ENCODE data around the gene AIFM3.
"Not testable (repeated sequence)": the region's sequence is repeated elsewhere in the genome, so short reads cannot be mapped to it uniquely, and the experiment has no call there.

Gene AIFM3

DNA sequence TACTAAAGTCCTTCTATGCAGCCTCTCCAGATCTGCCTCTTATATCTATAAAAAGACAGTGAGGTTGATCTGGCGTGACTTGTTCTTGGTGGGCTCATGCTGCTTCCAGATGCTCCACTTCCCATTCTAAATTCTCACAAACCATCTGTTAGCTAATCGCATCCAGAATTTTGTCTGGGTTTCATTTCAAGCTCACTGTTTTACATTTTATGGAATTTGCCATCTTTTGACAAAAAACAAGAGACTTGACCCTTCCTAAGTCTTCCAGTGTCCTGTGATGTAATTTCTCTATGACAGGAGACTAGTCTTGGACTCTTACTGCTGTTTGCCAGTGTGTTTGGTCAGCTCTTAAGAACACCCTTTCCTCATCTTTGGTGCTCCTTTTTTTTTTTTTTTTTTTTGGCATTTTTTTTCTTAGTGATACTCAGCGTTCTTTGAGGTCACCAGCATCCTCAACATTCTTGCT lies 26.8 kb upstream of the AIFM3 start:
- DNase-seq: no peak
- in situ Hi-C loops (cut with MboI; ENCODE audit: low pct_unique_long_range_greater_than_20kb, low sequenced_read_pairs): no loop called here

DNA sequence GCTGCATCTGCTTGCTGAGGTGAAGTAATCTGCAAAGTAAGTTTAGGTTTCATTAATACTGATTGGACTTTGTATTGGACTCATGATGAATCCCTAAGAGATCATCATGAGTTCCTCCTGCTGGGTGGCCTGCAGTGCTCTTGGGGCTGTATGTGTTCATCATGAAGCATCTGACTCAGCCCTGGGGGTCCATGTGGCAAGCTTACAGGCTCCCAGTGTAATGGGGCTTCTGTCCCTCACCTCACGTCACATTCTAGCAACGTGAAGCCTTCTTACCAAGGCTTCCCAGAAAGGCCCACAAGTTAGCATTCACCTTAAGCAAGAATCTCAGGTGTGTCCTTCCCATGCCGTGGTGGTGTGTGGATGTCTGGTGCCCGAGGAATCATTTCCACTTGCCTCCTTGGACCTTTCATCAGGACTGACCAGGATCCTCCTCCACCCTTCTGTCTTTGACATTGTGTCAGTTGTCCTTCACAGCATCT lies 26.1 kb upstream of the AIFM3 start:
- in situ Hi-C loops (cut with MboI; ENCODE audit: low pct_unique_long_range_greater_than_20kb, low sequenced_read_pairs): no loop called here
- no peak for DNase-seq

- DNase-seq; in situ Hi-C loops (cut with MboI; ENCODE audit: low pct_unique_long_range_greater_than_20kb, low sequenced_read_pairs): not testable (repeated sequence)
These were observed 24.7 kb upstream of the AIFM3 start for GRCh38 chr22:20942203-20942902.

DNA sequence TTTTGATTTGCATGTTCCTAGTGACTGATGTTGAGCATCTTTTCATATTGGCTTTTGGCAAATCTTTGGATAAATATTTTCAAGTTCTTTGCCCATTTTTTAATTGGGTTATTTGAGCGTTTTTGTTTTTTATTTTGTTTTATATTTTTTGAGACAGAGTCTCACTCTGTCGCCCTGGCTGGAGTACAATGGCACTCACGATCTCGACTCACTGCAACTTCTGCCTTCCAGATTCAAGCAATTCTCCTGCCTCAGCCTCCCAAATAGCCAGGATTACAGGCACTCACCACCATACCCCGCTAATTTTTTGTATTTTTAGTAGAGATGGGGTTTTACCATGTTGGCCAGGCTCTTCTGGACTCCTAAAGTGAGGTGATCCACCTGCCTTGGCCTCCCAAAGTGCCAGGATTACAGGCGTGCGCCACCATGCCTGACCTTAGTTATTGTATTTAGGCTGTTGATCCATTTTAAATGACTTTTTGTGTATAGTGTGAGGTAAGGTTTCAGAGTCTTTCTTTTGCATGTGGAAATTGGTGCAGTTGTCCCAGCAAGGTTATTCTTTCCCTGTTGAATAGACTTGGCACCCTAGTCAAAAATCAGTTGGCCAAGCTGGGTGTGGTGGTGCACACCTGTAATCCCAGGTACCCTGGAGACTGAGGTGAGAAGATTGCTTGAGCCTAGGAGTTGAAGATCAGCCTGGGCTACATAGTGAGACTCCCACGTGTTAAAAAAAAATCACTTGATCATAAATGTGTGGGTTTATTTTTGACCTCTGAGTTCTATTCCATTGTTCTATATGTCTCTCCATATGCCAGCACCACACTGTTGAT lies 23.7 kb upstream of the AIFM3 start:
- in situ Hi-C loops (cut with MboI; ENCODE audit: low pct_unique_long_range_greater_than_20kb, low sequenced_read_pairs): no loop called here
- DNase-seq: no peak

DNA sequence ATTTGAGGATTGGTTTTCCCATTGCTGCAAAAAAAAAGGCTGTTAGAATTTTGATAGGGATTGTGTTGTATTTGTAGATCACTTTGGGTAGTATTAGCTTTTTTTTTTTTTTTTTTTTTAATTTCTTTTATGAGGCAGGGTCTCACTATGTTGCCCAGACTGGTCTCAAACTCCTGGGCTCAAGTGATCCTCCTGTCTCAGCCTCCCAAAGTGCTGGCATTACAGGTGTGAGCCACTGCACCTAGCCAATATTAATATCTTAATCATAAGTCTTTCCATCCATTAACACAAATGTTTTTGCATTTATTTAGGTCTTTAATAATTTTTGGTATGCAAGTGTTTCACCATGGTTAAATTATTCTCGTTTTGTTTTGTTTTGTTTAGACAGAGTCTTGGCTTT lies 23.0 kb upstream of the AIFM3 start:
- in situ Hi-C loops (cut with MboI; ENCODE audit: low pct_unique_long_range_greater_than_20kb, low sequenced_read_pairs): no loop called here
- DNase-seq: no peak

DNA sequence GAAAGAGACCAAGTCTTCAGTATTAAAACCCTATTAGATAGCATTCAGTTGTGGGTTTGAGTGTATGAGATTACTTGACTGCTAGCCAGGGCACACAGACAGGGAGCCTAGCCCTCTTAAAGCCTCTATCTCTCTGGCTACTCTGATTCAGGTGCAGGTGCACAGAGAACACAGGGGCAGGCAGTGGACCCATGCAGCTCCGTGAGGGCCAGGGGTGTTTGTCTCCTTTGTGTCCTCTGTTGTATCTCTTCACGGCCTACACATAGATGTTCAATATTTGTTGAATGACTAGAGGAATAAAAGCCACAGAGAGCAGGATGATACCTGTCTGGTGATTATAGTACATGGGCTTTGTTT lies 21.5 kb upstream of the AIFM3 start:
- in situ Hi-C loops (cut with MboI; ENCODE audit: low pct_unique_long_range_greater_than_20kb, low sequenced_read_pairs): no loop called here

DNA sequence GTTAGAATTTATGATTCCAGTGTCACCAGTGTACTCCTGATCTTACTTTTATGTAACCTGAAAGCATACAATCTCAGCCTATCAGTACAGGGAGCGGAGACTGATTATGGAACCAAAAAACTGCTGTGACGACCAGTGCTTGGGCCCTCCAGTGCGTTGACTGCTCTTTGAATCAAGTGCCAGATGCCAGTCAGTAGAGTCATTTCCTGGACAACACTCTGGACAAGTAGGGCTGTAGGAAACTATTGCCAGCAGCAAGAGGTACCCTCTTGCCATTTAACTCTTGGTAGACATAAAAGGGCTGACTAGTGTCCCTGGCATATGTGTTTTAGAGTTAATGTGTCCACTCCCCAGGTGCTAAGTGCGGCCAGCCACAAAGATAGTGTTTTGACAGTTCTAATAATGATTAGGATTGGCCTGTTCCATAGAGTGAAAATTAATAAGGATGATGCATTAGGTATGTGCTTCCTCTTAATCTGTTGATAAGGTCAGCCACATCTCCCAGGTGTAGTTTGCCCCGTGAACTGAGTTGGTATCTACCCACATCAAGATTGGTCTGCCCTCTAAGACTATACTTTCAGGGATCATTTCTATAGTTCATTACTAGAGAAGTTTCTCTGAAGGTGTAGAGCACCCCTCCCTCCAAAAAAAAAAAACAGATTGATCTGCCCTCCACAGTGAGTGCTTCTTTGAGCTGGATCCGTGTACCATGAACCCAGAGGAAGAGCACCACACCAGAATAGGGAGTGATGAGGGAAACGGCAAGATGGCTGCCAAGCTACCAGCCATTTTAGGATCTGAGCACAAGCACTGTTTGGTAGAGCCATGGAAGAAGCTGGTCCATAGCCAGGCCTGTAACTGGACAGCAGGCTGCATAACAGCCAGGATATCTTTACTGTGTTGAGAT lies 20.7 kb upstream of the AIFM3 start:
- in situ Hi-C loops (cut with MboI; ENCODE audit: low pct_unique_long_range_greater_than_20kb, low sequenced_read_pairs): no loop called here
- no peak for DNase-seq

More for the DNA sequence above, 21.5 kb upstream of the AIFM3 start:
- no peak for DNase-seq

DNA sequence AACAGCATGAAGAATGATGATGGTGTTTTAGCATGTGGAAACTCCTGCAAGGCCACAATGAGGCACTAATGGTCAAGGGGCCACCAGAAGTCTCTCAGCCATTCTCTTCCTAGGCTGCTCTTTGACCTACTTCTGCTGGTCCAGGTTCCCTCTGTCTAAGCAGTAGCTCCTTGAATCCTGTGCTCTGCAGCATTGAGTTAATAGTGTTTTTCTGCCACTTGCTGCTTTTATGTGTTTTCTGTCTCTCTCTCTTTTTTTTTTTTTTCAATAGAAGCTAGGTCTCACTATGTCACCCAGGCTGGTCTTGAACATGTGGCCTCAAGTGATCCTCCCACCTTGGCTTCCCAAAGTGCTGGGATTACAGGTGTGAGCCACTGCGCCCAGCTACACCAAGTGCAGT lies 20.1 kb upstream of the AIFM3 start:
- in situ Hi-C loops (cut with MboI; ENCODE audit: low pct_unique_long_range_greater_than_20kb, low sequenced_read_pairs): no loop called here

GRCh38 chr22:20948450-20948849 lies 18.6 kb upstream of the AIFM3 start:
- in situ Hi-C loops (cut with MboI; ENCODE audit: low pct_unique_long_range_greater_than_20kb, low sequenced_read_pairs): no loop called here
- no peak for DNase-seq

More for the DNA sequence above, 20.1 kb upstream of the AIFM3 start:
- no peak for DNase-seq

DNA sequence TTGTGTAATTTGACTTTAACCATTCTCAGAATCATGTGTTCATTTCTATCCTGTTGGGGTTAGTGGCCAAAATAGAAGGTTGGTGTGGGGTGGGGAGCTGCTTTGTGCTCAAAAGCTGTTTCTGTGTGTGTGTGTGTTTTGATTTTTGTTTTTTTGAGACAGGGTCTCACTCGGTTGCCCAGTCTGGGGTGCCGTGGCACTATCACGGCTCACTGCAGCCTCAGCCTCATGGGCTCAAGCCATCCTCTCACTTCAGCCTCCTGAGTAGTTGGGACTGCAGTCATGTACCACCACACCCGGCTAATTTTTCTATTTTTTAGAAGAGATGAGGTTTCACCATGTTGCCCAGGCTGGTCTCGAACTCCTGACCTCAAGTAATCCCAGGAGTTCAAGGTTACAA lies 18.1 kb upstream of the AIFM3 start:
- in situ Hi-C loops (cut with MboI; ENCODE audit: low pct_unique_long_range_greater_than_20kb, low sequenced_read_pairs): no loop called here
- no peak for DNase-seq

DNA sequence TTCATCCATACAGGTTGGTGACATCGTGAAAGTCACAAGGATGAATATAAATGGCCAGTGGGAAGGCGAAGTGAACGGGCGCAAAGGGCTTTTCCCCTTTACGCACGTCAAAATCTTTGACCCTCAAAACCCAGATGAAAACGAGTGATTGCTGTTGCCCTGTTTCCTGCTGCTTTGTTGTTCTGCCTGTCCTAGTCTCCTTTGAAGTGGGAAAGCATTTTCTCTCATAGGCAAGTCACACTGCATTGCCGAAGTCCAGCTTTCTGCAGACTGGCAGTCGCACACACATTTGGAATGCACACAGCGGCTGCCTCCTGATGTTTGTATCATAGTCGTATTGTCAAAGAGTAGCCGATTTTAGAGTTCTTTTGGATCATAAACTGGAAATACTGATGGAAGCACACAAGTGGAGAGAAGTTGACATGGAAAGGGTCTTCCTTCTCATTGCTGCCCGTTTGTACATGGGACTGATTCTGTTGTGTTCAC lies 17.3 kb upstream of the AIFM3 start:
- DNase-seq: no peak
- in situ Hi-C loops (cut with MboI; ENCODE audit: low pct_unique_long_range_greater_than_20kb, low sequenced_read_pairs): no loop called here

- in situ Hi-C loops (cut with MboI; ENCODE audit: low pct_unique_long_range_greater_than_20kb, low sequenced_read_pairs): no loop called here
These were observed 15.7 kb upstream of the AIFM3 start for GRCh38 chr22:20951151-20951931.

GRCh38 chr22:20951932-20952380 lies 15.1 kb upstream of the AIFM3 start:
- in situ Hi-C loops (cut with MboI; ENCODE audit: low pct_unique_long_range_greater_than_20kb, low sequenced_read_pairs): no loop called here
- no peak for DNase-seq

More at GRCh38 chr22:20951151-20951931, 15.7 kb upstream of the AIFM3 start:
- DNase-seq: no peak

DNA sequence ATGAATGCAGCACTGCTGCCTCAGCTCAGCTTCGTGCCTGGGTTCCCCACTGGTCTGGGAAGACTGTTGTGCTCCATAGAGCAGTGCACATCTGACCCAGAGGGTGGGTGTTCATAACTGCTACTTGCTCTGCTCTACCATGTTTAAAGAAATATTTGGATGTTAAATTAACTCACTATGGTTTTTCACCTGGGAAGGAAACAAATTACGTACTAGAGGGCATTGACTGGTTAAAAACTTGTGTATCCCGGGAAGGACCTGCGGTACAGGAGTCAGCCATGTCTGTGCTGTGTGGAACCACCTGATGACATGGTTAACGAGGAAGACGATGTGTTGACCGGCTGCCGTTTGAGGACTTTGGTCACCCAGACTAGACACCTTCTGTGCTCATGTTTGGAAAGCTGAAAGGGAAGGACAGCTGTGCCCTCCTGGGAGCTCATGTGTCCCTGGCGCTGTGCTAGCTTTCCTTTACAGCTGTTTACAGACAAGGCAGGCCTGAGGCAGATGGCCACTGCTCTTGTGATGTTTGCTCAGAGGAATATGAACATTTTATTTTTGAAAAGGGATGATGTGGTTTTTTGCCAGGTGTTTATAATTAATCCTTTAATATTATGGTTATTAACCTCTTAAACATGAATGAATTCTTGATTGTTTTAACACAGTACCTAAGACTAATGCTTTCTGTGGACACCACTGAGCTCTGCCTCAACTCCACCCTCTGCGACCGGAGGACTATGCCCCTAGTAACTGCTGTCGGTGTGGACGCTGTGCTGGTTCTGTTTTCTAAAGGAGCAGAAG lies 14.3 kb upstream of the AIFM3 start:
- no peak for DNase-seq

GRCh38 chr22:20953342-20953608 lies 13.8 kb upstream of the AIFM3 start:
- in situ Hi-C loops (cut with MboI; ENCODE audit: low pct_unique_long_range_greater_than_20kb, low sequenced_read_pairs): no loop called here
- no peak for DNase-seq

More for the DNA sequence above, 14.3 kb upstream of the AIFM3 start:
- in situ Hi-C loops (cut with MboI; ENCODE audit: low pct_unique_long_range_greater_than_20kb, low sequenced_read_pairs): no loop called here

DNA sequence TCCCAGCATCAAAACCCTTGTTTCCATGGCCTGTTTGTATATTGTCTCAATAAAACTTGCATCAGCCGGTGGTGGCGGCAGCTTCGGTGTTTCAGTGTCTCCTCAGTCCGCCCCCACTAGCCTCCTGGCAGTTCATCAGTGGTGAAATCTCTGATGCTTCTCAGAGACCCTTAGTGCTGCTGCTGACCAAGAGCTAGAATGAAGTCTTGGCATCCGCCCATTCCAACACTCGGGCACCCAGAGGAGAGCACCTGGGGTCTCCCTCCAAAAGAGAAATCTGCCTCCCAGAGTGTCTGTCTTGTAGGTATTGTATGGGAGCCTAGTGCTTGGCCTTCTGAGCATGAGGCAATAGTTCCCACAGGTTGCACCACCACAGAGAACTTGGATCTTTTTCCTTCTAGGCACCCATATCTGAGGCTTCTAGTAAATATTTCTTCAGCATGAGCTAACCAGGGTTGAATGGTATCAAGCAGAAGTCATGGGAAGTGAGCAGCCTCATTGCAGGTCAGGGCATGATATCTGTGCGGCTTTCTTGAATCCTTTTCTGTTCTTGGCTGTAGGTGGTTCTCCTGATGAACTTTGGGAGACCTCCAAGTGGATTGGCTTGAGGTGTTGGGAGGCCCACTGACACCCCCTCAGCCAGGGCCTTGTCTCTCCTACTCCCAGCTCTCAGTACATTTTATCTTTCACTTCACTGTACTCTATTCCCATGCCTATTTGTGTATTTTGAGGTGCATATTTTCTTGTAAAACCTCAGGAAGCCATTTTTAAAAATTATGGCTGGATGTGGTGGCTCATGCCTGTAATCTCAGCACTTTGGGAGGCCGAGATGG lies 13.2 kb upstream of the AIFM3 start:
- DNase-seq: no peak
- in situ Hi-C loops (cut with MboI; ENCODE audit: low pct_unique_long_range_greater_than_20kb, low sequenced_read_pairs): no loop called here

- peak; percentile 23 for DNase-seq
- in situ Hi-C loops (cut with MboI; ENCODE audit: low pct_unique_long_range_greater_than_20kb, low sequenced_read_pairs): no loop called here
These were observed 11.5 kb upstream of the AIFM3 start for GRCh38 chr22:20955548-20955947.

Measured in KBM-7 (cell line).